Immature natural killer cell (primary cell): ENCODE measurements around the gene MON1A. TPM values are rescaled to one million over a fixed set of nuclear protein-coding genes. Genes with fewer than 3 reads are reported as not detected.

Source experiments
- DNase-seq, 3 donors: peaks; one replicate each; pipeline ENCODE4 v3.0.0; 2022; ENCODE audit warnings: mixed read lengths in 1 of 3
- H3K27ac Mint-ChIP-seq, 6 donors: one replicate each; pipeline ENCODE4 v1.8.0; 2020; ENCODE audit warnings: mixed read lengths in 6 of 6, mild to moderate bottlenecking in 5 of 6, inconsistent platforms in 4 of 6, moderate library complexity in 3 of 6
- H3K27me3 Mint-ChIP-seq, 3 donors: one replicate each; pipeline ENCODE4 v1.8.0; 2020 to 2021; ENCODE audit warnings: low read depth in 3 of 3, mild to moderate bottlenecking in 3 of 3, mixed read lengths in 3 of 3, moderate library complexity in 3 of 3, inconsistent platforms in 1 of 3
- H3K36me3 Mint-ChIP-seq, 3 donors: one replicate each; pipeline ENCODE4 v1.8.0; 2020; ENCODE audit warnings: mixed read lengths in 3 of 3, inconsistent platforms in 2 of 3, mild to moderate bottlenecking in 2 of 3
- H3K4me1 Mint-ChIP-seq, 2 donors: one replicate each; pipeline ENCODE4 v1.8.0; 2020; ENCODE audit warnings: inconsistent platforms in 2 of 2, mild to moderate bottlenecking in 2 of 2, mixed read lengths in 2 of 2, moderate library complexity in 1 of 2
- H3K4me3 Mint-ChIP-seq, 5 donors: one replicate each; pipeline ENCODE4 v1.8.0; 2020; ENCODE audit warnings: mild to moderate bottlenecking in 5 of 5, mixed read lengths in 5 of 5, inconsistent platforms in 3 of 5, moderate library complexity in 3 of 5
- H3K9me3 Mint-ChIP-seq, 6 donors: one replicate each; pipeline ENCODE4 v1.8.0; 2020; ENCODE audit warnings: mild to moderate bottlenecking in 6 of 6, mixed read lengths in 6 of 6, inconsistent platforms in 4 of 6, moderate library complexity in 3 of 6
- polyA plus RNA-seq, 3 donors: library from polyadenylated mRNA; unstranded; fragments of 300-500 nt; fragmentation: Illumina TruSeq; gene quantifications; one replicate each; pipeline ENCODE4 v1.2.3, GENCODE V29; 2021

MON1A gene
- polyA plus RNA-seq = 10 to 100 TPM; 11.5 to 24.0 (median 12.1) TPM

- no peaks in the 10 kb centered on the region for H3K36me3 Mint-ChIP-seq
- peaks cover 22 to 30% of the 10 kb centered on the region in 2 donors for H3K4me1 Mint-ChIP-seq
- peak within 1 kb of the TSS; percentile 67 to 87 (median 82) for H3K27ac Mint-ChIP-seq
- H3K27me3 Mint-ChIP-seq = peaks cover 0 to 2% (median 0%) of the 10 kb centered on the region in 3 donors
- no peaks in the 10 kb centered on the region for H3K9me3 Mint-ChIP-seq
- H3K4me3 Mint-ChIP-seq = peak within 1 kb of the TSS; percentile 81 to 89 (median 83)
- DNase-seq = peak; percentile 81 to 85 (median 85)
Measured at GRCh38 chr3:49929291-49930167, at the start of gene MON1A. Gene MON1A, minus strand, starts transcription at chr3:49929811. Its CDS starts 16,465 bp downstream, at chr3:49913346.

- no peaks in the 10 kb centered on the region for H3K27me3 Mint-ChIP-seq
- peaks cover 4 to 20% (median 10%) of the 10 kb centered on the region in 3 donors for H3K36me3 Mint-ChIP-seq
- no peak overlapping the region for H3K4me3 Mint-ChIP-seq
- peaks cover 0 to 5% of the 10 kb centered on the region in 2 donors for H3K4me1 Mint-ChIP-seq
- DNase-seq = no peak
- H3K27ac Mint-ChIP-seq = no peak overlapping the region
- no peaks in the 10 kb centered on the region for H3K9me3 Mint-ChIP-seq
Measured at GRCh38 chr3:49976942-49977341, 47.3 kb upstream of the MON1A start.

- Mint-ChIP-seq H3K9me3 (no peaks in the 10 kb centered on the region), H3K4me3 (no peak overlapping the region), H3K4me1 (peaks cover 6 to 26% of the 10 kb centered on the region in 2 donors), H3K36me3 (peaks cover 7 to 31% (median 16%) of the 10 kb centered on the region in 3 donors), H3K27ac (no peak overlapping the region), H3K27me3 (peaks cover 0 to 3% (median 2%) of the 10 kb centered on the region in 3 donors)
- DNase-seq = no peak
Measured at GRCh38 chr3:49972656-49973055, 43.0 kb upstream of the MON1A start.

- Mint-ChIP-seq H3K27ac (no peak overlapping the region), H3K36me3 (peaks cover 8 to 24% (median 10%) of the 10 kb centered on the region in 3 donors), H3K27me3 (peaks cover 0 to 3% (median 2%) of the 10 kb centered on the region in 3 donors), H3K4me1 (peaks cover 7 to 34% of the 10 kb centered on the region in 2 donors), H3K4me3 (no peak overlapping the region), H3K9me3 (no peaks in the 10 kb centered on the region)
- no peak for DNase-seq
Measured at GRCh38 chr3:49968346-49968745, 38.7 kb upstream of the MON1A start.

GRCh38 chr3:49967291-49967690, 37.7 kb upstream of the MON1A start:
- DNase-seq = no peak
- H3K27ac Mint-ChIP-seq = peak overlapping the region in 1 of 6 donors; percentile 52
- H3K36me3 Mint-ChIP-seq = peaks cover 8 to 19% (median 10%) of the 10 kb centered on the region in 3 donors
- H3K27me3 Mint-ChIP-seq = peaks cover 0 to 3% (median 2%) of the 10 kb centered on the region in 3 donors
- H3K9me3 Mint-ChIP-seq = no peaks in the 10 kb centered on the region
- peaks cover 7 to 34% of the 10 kb centered on the region in 2 donors for H3K4me1 Mint-ChIP-seq
- no peak overlapping the region for H3K4me3 Mint-ChIP-seq

GRCh38 chr3:49966233-49966942, 36.8 kb upstream of the MON1A start:
- DNase-seq = no peak
- Mint-ChIP-seq H3K36me3 (peaks cover 6 to 17% (median 8%) of the 10 kb centered on the region in 3 donors), H3K9me3 (no peaks in the 10 kb centered on the region)

GRCh38 chr3:49955636-49956035, 26.0 kb upstream of the MON1A start:
- Mint-ChIP-seq H3K27ac (no peak overlapping the region), H3K9me3 (no peaks in the 10 kb centered on the region), H3K4me3 (no peak overlapping the region), H3K36me3 (no peaks in the 10 kb centered on the region), H3K27me3 (peaks cover 0 to 2% (median 0%) of the 10 kb centered on the region in 3 donors), H3K4me1 (peaks cover 34 to 42% of the 10 kb centered on the region in 2 donors)
- DNase-seq = no peak

More at GRCh38 chr3:49966233-49966942, 36.8 kb upstream of the MON1A start:
- Mint-ChIP-seq H3K27ac (no peak overlapping the region), H3K27me3 (peaks cover 0 to 3% (median 3%) of the 10 kb centered on the region in 3 donors), H3K4me3 (no peak overlapping the region), H3K4me1 (peaks cover 9 to 30% of the 10 kb centered on the region in 2 donors)

- H3K9me3 Mint-ChIP-seq = no peaks in the 10 kb centered on the region
- DNase-seq = no peak
Measured at GRCh38 chr3:49952924-49953323, 23.3 kb upstream of the MON1A start.

GRCh38 chr3:49942651-49943050, 13.0 kb upstream of the MON1A start:
- H3K4me3 Mint-ChIP-seq = peak overlapping the region in 3 of 5 donors; percentile 0 to 19 (median 18)
- H3K4me1 Mint-ChIP-seq = peaks cover 34 to 47% of the 10 kb centered on the region in 2 donors
- peak overlapping the region in 4 of 6 donors; percentile 3 to 63 (median 22) for H3K27ac Mint-ChIP-seq
- no peaks in the 10 kb centered on the region for H3K9me3 Mint-ChIP-seq
- no peaks in the 10 kb centered on the region for H3K36me3 Mint-ChIP-seq
- no peak for DNase-seq
- H3K27me3 Mint-ChIP-seq = peaks cover 2 to 12% (median 6%) of the 10 kb centered on the region in 3 donors

More at GRCh38 chr3:49952924-49953323, 23.3 kb upstream of the MON1A start:
- no peaks in the 10 kb centered on the region for H3K27me3 Mint-ChIP-seq
- peaks cover 34 to 44% of the 10 kb centered on the region in 2 donors for H3K4me1 Mint-ChIP-seq
- no peak overlapping the region for H3K4me3 Mint-ChIP-seq
- no peaks in the 10 kb centered on the region for H3K36me3 Mint-ChIP-seq
- H3K27ac Mint-ChIP-seq = no peak overlapping the region

- Mint-ChIP-seq H3K9me3 (no peaks in the 10 kb centered on the region), H3K27ac (peak overlapping the region; percentile 93 to 99 (median 95)), H3K27me3 (peaks cover 3 to 12% (median 6%) of the 10 kb centered on the region in 3 donors), H3K4me3 (peak overlapping the region; percentile 97 to 98 (median 98)), H3K36me3 (no peaks in the 10 kb centered on the region), H3K4me1 (peaks cover 30 to 36% of the 10 kb centered on the region in 2 donors)
- no peak for DNase-seq
Measured at GRCh38 chr3:49940667-49941249, 11.1 kb upstream of the MON1A start.

- H3K4me3 Mint-ChIP-seq = peak within 1 kb of the TSS; percentile 97 to 98 (median 98)
- H3K9me3 Mint-ChIP-seq = no peaks in the 10 kb centered on the region
- peaks cover 3 to 12% (median 6%) of the 10 kb centered on the region in 3 donors for H3K27me3 Mint-ChIP-seq
- peak; percentile 90 to 91 (median 90) for DNase-seq
- no peaks in the 10 kb centered on the region for H3K36me3 Mint-ChIP-seq
- peak within 1 kb of the TSS; percentile 94 to 99 (median 98) for H3K27ac Mint-ChIP-seq
- peaks cover 28 to 36% of the 10 kb centered on the region in 2 donors for H3K4me1 Mint-ChIP-seq
Measured at GRCh38 chr3:49939858-49940666, 10.5 kb upstream of the MON1A start, which contains the start of gene RBM6. Gene RBM6, plus strand, starts transcription at chr3:49940150. Its CDS starts 22,492 bp downstream, at chr3:49962642.

- no peaks in the 10 kb centered on the region for H3K9me3 Mint-ChIP-seq
- no peak overlapping the region for H3K4me3 Mint-ChIP-seq
- H3K36me3 Mint-ChIP-seq = no peaks in the 10 kb centered on the region
- no peak for DNase-seq
- H3K27ac Mint-ChIP-seq = no peak overlapping the region
- peaks cover 3 to 12% (median 6%) of the 10 kb centered on the region in 3 donors for H3K27me3 Mint-ChIP-seq
- H3K4me1 Mint-ChIP-seq = peaks cover 17 to 19% of the 10 kb centered on the region in 2 donors
Measured at GRCh38 chr3:49937090-49937489, 7.5 kb upstream of the MON1A start.
